ENCODE results near the gene NMT1.

NMT1 gene

DNA sequence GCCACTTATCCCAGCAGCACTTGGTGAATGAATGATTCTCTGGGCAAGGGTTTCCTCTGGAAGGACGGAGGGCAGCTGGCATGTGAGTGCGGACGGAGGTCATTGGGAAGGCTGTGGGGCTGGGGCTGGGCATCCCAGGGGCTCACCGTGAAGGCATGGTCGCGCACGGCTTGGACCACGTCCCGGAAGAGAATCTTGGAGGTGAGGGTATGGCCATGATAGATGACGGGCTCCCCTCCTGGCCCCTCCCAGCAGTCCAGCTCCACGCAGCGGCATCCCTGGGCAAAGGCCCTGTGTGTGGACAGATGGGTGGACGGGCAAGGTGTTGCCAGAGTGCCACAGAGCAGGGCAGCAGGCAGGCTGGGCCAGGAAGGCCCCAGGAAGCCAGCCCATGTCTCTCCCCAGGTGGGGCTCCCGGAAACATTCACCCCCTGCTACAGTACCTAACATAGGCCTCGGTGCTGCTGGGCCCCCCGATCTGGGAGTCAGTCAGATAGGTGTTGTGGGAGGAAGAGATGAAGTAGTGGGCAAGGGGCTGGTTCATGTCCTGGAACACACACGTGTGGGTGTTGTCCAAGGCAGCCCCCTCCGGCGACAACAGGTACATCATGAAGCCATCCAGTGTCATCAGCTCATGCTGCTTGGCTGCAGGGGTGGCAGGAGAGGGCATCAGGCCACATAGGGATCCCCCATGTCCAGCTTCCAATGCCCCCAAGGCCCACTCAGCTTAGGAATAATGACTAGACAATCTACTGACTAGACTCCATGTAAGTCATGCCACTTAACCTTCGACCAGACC is 56.9 kb downstream of the NMT1 start:
- H3K27me3 ChIP-seq (replicated peaks; ENCODE audit: control insufficient read depth, insufficient read depth, low read length) = no peaks in the 10 kb centered on the region
- no peak for DNase-seq (ENCODE audit: extremely low read depth, insufficient read length)
- H3K36me3 ChIP-seq (ENCODE audit: control insufficient read depth, insufficient read depth, low read length) = no peaks in the 10 kb centered on the region
- H3K4me3 ChIP-seq (replicated peaks; ENCODE audit: low read depth, low read length) = no peak overlapping the region
- TF ChIP-seq, protein P1, sequence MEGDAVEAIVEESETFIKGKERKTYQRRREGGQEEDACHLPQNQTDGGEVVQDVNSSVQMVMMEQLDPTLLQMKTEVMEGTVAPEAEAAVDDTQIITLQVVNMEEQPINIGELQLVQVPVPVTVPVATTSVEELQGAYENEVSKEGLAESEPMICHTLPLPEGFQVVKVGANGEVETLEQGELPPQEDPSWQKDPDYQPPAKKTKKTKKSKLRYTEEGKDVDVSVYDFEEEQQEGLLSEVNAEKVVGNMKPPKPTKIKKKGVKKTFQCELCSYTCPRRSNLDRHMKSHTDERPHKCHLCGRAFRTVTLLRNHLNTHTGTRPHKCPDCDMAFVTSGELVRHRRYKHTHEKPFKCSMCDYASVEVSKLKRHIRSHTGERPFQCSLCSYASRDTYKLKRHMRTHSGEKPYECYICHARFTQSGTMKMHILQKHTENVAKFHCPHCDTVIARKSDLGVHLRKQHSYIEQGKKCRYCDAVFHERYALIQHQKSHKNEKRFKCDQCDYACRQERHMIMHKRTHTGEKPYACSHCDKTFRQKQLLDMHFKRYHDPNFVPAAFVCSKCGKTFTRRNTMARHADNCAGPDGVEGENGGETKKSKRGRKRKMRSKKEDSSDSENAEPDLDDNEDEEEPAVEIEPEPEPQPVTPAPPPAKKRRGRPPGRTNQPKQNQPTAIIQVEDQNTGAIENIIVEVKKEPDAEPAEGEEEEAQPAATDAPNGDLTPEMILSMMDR (IDR thresholded peaks at IDR 0.05; ENCODE audit: insufficient read depth, low read length, poor library complexity, severe bottlenecking) = no peak

DNA sequence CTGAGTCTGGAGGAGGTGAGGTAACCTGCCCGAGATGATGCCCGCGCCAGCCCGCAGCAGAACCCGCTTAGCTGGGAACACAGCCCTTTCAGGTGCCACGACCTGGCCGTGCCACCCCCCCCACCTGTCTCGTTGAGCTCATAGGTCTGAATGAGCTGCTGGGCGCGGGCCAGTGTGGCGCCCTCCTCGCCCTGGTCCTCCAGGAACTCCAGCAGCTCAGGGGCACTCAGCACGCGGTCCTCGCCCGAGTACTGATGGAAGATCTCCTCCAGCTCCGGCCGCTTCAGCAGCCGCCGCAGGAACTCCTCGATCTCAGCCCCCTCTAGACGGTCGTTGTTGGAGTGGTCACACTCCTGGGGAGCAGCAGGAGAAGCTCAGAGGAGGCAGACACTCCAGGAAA is 57.6 kb downstream of the NMT1 start:
- DNase-seq (ENCODE audit: extremely low read depth, insufficient read length) = no peak
- Histone ChIP-seq H3K4me3 (replicated peaks; ENCODE audit: low read depth, low read length) (no peak overlapping the region), H3K27me3 (replicated peaks; ENCODE audit: control insufficient read depth, insufficient read depth, low read length) (no peaks in the 10 kb centered on the region), H3K36me3 (ENCODE audit: control insufficient read depth, insufficient read depth, low read length) (no peaks in the 10 kb centered on the region)
- TF ChIP-seq, protein P1 (IDR thresholded peaks at IDR 0.05; ENCODE audit: insufficient read depth, low read length, poor library complexity, severe bottlenecking) = no peak

DNA sequence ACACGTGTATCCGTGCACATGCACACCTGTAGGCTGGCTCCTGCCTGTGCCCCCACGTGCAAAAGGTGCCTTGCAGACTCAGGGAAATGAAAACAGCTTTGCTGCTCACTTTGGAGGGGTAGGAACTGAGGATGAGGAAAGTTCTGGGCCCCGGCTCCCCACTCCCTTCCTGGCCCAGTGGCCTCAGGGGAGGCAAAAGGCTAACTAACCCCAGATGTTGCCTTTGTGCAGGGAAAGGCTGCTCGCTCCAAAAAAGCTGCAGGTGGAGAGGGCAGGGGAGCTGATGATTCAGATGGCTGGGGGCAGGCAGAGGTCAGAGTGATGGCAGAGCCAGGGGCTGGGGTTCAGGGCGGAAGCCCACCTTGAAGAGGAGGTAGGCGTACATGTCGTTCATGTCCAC is 58.8 kb downstream of the NMT1 start:
- no peak for DNase-seq (ENCODE audit: extremely low read depth, insufficient read length)
- no peak overlapping the region for H3K4me3 ChIP-seq (replicated peaks; ENCODE audit: low read depth, low read length)
- TF ChIP-seq, protein P1 (IDR thresholded peaks at IDR 0.05; ENCODE audit: insufficient read depth, low read length, poor library complexity, severe bottlenecking) = no peak
- no peaks in the 10 kb centered on the region for H3K27me3 ChIP-seq (replicated peaks; ENCODE audit: control insufficient read depth, insufficient read depth, low read length)
- no peaks in the 10 kb centered on the region for H3K36me3 ChIP-seq (ENCODE audit: control insufficient read depth, insufficient read depth, low read length)

DNA sequence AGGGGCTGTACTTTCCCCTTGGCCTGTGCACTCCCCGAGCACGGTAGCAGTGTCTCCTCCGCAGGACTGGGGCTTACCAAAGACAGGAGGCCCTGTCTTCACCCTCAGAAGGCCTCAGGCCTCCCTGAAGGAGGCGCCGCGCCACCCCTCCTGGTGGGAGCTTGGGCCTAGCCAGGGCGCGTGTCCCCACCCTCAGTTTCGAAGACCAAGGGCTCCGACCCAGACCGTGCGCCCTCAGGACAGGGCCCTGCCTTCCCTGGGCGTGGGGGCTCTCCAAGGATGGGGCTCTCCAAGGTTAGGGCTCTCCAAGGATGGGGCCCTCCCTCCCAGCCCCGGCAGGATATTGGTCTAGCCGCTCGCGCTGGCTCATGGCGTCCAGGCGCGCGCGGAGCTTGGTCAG is 59.4 kb downstream of the NMT1 start:
- TF ChIP-seq, protein P1 (IDR thresholded peaks at IDR 0.05; ENCODE audit: insufficient read depth, low read length, poor library complexity, severe bottlenecking) = no peak

DNA sequence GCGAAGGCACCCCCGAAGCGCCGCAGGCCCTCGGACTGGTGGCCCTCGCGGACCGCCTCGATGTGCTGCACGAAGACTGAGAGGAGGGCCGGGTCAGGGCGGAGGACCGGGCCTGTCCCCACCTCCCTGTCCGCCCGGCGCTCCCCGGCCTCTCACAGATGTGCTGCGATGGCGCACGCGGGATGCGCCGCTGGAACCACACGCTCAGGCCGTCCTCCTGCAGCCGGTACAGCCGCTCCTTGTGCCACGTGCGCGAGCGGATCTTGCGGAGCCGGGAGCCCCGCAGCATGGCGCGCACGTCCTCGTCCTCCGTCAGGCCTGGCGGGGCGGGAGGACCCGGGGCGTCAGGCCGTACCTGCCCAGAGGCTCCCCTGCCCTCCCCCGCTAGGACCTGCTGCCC is 59.9 kb downstream of the NMT1 start:
- TF ChIP-seq, protein P1 (IDR thresholded peaks at IDR 0.05; ENCODE audit: insufficient read depth, low read length, poor library complexity, severe bottlenecking) = no peak
- H3K36me3 ChIP-seq (ENCODE audit: control insufficient read depth, insufficient read depth, low read length) = no peaks in the 10 kb centered on the region

More for the DNA sequence above, 59.4 kb downstream of the NMT1 start:
- DNase-seq (ENCODE audit: extremely low read depth, insufficient read length) = no peak
- no peak overlapping the region for H3K4me3 ChIP-seq (replicated peaks; ENCODE audit: low read depth, low read length)
- no peaks in the 10 kb centered on the region for H3K36me3 ChIP-seq (ENCODE audit: control insufficient read depth, insufficient read depth, low read length)
- H3K27me3 ChIP-seq (replicated peaks; ENCODE audit: control insufficient read depth, insufficient read depth, low read length) = no peaks in the 10 kb centered on the region

More for the DNA sequence above, 59.9 kb downstream of the NMT1 start:
- no peaks in the 10 kb centered on the region for H3K27me3 ChIP-seq (replicated peaks; ENCODE audit: control insufficient read depth, insufficient read depth, low read length)
- DNase-seq (ENCODE audit: extremely low read depth, insufficient read length) = no peak
- H3K4me3 ChIP-seq (replicated peaks; ENCODE audit: low read depth, low read length) = no peak overlapping the region
